K562 (cell line): Measurements from ENCODE around the gene FILIP1. TPM values are rescaled to one million over a fixed set of nuclear protein-coding genes. Genes with fewer than 3 reads are reported as not detected.

Experiments used
- AFF4 ChIP-seq: sonication (generic); formaldehyde crosslinking; IDR thresholded peaks from 2 replicates; pipeline ENCODE4 v1.8.0; 2023; ENCODE audit warnings: mild to moderate bottlenecking, missing genetic modification reagents
- ATF3 ChIP-seq, 2 experiments: fragments of 450-650 bp in 1 of 2; sonication (generic) in 1 of 2; formaldehyde crosslinking in 1 of 2; IDR thresholded peaks in 1 of 2; conservative IDR thresholded peaks in 1 of 2; 2 replicates each; pipeline versions ENCODE4 v1.6.1 to v1.8.1; 2016 to 2023; ENCODE audit warnings: mild to moderate bottlenecking in 2 of 2, moderate library complexity in 2 of 2, inconsistent platforms in 1 of 2, missing genetic modification reagents in 1 of 2
- BRD4 ChIP-seq: fragments of 200-600 bp; sonication (generic); IDR thresholded peaks from 2 replicates; pipeline ENCODE4 v1.6.1; 2017; ENCODE audit warnings: inconsistent platforms
- BRF1 ChIP-seq: IDR thresholded peaks from 3 replicates; pipeline ENCODE4 v1.6.1; 2011; ENCODE audit warnings: borderline replicate concordance, mild to moderate bottlenecking; ENCODE audit not compliant: insufficient read length; ENCODE audit errors: extremely low read depth
- CBX1 ChIP-seq: sonication (generic); IDR thresholded peaks from 2 replicates; pipeline ENCODE4 v1.6.1; 2016; ENCODE audit warnings: antibody characterized with exemption, low read depth, mild to moderate bottlenecking
- CREB1 ChIP-seq, 2 experiments: sonication (generic) in 1 of 2; formaldehyde crosslinking in 1 of 2; IDR thresholded peaks; 2 replicates each; pipeline versions ENCODE4 v1.6.1 to v1.8.0; 2012 to 2022; ENCODE audit warnings: inconsistent platforms in 1 of 2, mild to moderate bottlenecking in 1 of 2, missing genetic modification reagents in 1 of 2, moderate library complexity in 1 of 2
- CREB3L1 ChIP-seq: fragments of 450-650 bp; IDR thresholded peaks from 2 replicates; pipeline ENCODE4 v1.6.1; 2014; ENCODE audit warnings: low read depth, mild to moderate bottlenecking, moderate library complexity, borderline replicate concordance
- FOXK2 ChIP-seq, 2 experiments: fragments of 450-650 bp; IDR thresholded peaks in 1 of 2; conservative IDR thresholded peaks in 1 of 2; 2 replicates each; pipeline ENCODE4 v1.6.1; 2016; ENCODE audit warnings: low read depth in 2 of 2, mild to moderate bottlenecking in 1 of 2
- KAT7 ChIP-seq: sonication (generic); formaldehyde crosslinking; IDR thresholded peaks from 2 replicates; pipeline ENCODE4 v1.8.0; 2022; ENCODE audit warnings: missing genetic modification reagents, mild to moderate bottlenecking, borderline replicate concordance
- MBD1 ChIP-seq: fragments of 250-450 bp; sonication (Bioruptor Pico); IDR thresholded peaks from 2 replicates; pipeline ENCODE4 v1.8.0; 2022; ENCODE audit warnings: inconsistent platforms
- NR2C2 ChIP-seq, 2 experiments: fragments of 200-800 bp in 1 of 2; sonication (Bioruptor generic) in 1 of 2; sonication (generic) in 1 of 2; formaldehyde crosslinking in 1 of 2; IDR thresholded peaks; 2 replicates each; pipeline versions ENCODE4 v1.6.1 to v1.8.0; 2016 to 2022; ENCODE audit warnings: mild to moderate bottlenecking in 1 of 2, missing compliant biosample characterization in 1 of 2, missing genetic modification characterization in 1 of 2, missing genetic modification reagents in 1 of 2
- TRIM28 ChIP-seq: fragments of 450-650 bp; IDR thresholded peaks from 2 replicates; pipeline ENCODE4 v1.6.1; 2017
- ZFP36 ChIP-seq: fragments of 150-350 bp; IDR thresholded peaks from 2 replicates; pipeline ENCODE4 v1.6.1; 2018; ENCODE audit warnings: low read length, low read depth; ENCODE audit not compliant: partially characterized antibody
- ZNF395 ChIP-seq: fragments of 200-800 bp; sonication (Bioruptor generic); IDR thresholded peaks from 2 replicates; pipeline ENCODE4 v1.6.1; 2017; ENCODE audit warnings: missing genetic modification characterization, missing compliant biosample characterization
- ZNF584 ChIP-seq: fragments of 200-800 bp; sonication (Bioruptor generic); IDR thresholded peaks from 2 replicates; pipeline ENCODE4 v1.6.1; 2016; ENCODE audit warnings: low read depth, mild to moderate bottlenecking, missing genetic modification characterization, missing compliant biosample characterization
- polyA plus RNA-seq, 8 experiments: library from polyadenylated mRNA; depleted of rRNA in 4 of 8; stranded (reverse) in 5 of 8; unstranded in 3 of 8; fragments of >200 nt; fragmentation: Nextera tagmentation in 2 of 8; fragmentation: Illumina TruSeq in 1 of 8; extraction: Ambion mirVana in 2 of 8; extraction: Trizol in 1 of 8; gene quantifications; 2 replicates each; pipeline versions ENCODE4 v1.2.1 to v1.2.3, GENCODE V29; 2011 to 2014; ENCODE audit warnings: inconsistent platforms in 1 of 8, missing spikeins in 1 of 8
- total RNA-seq, 7 experiments: library from RNA; depleted of rRNA in 6 of 7; stranded (reverse); fragments of >200 nt in 6 of 7; fragmentation: Illumina TruSeq in 2 of 7; extraction: Trizol in 2 of 7; gene quantifications; 2 replicates each; pipeline versions ENCODE4 v1.2.1 to v1.2.3, GENCODE V29; 2011 to 2021; ENCODE audit warnings: low replicate concordance in 1 of 7

FILIP1 gene
- total and polyA plus RNA-seq, 9 of the 15 experiments (the other 6 are each of a cell fraction or from before 2014, with no cell fraction given), result 0.03 to 0.25 (median 0.10) TPM; not detected in 1

GRCh38 chr6:75244063-75244584 lies 249.5 kb downstream of the FILIP1 start (continued):
- no peak for TF ChIP-seq AFF4
- TF ChIP-seq BRD4, result 0 out of 2 replicates have a peak, but pooled peaks have one; percentile 73
- TF ChIP-seq ATF3 (IDR thresholded peaks at IDR 0.05), result no peak
- TF ChIP-seq ATF3 (CRISPR knock-in tag; conservative IDR thresholded peaks at IDR 0.05), result no peak
- 0 out of 2 replicates have a peak, but pooled peaks have one; percentile 6 for TF ChIP-seq ZNF395 (CRISPR knock-in tag)
- TF ChIP-seq KAT7 (CRISPR knock-in tag), result peak; percentile 39; the same call in 1 of the 2 replicates
- TF ChIP-seq CBX1, result 0 out of 2 replicates have a peak, but pooled peaks have one; percentile 9
- TF ChIP-seq ZNF584 (CRISPR knock-in tag), result 0 out of 2 replicates have a peak, but pooled peaks have one; percentile 8
- 0 out of 2 replicates have a peak, but pooled peaks have one; percentile 18 for TF ChIP-seq CREB3L1
- TF ChIP-seq TRIM28, result no peak
- TF ChIP-seq ZFP36, result no peak
- no peak for TF ChIP-seq BRF1
- TF ChIP-seq FOXK2 (conservative IDR thresholded peaks at IDR 0.05 in 1 of 2, IDR thresholded peaks at IDR 0.05 in 1 of 2; ENCODE audit: low read depth in 2 of 2), result no peak
- no peak for TF ChIP-seq NR2C2 (CRISPR knock-in tag; IDR thresholded peaks at IDR 0.05)
- TF ChIP-seq NR2C2 (tag; IDR thresholded peaks at IDR 0.05), result 0 out of 2 replicates have a peak, but pooled peaks have one; percentile 93
- no peak for TF ChIP-seq CREB1 (IDR thresholded peaks at IDR 0.05)
- 0 out of 2 replicates have a peak, but pooled peaks have one; percentile 4 for TF ChIP-seq CREB1 (CRISPR knock-in tag; IDR thresholded peaks at IDR 0.05)
- 0 out of 2 replicates have a peak, but pooled peaks have one; percentile 1 for TF ChIP-seq MBD1 (CRISPR knock-in tag)
